MCF 10A (cell line): ENCODE measurements around the gene MRFAP1L1. TPM values are rescaled to one million over a fixed set of nuclear protein-coding genes. Genes with fewer than 3 reads are reported as not detected.

ENCODE experiments used
- BruUV-seq: library from RNA; stranded (reverse); fragments of 400-500 nt; replicated peaks from 2 replicates; lab custom pipeline; 2021; lab: Mats Ljungman, UMichigan
- CTCF ChIA-PET: fragments of 300-600 bp; sonication (Branson Sonifier 250); formaldehyde crosslinking; extraction: SDS; loops from one replicate; lab custom pipeline; 2021; ENCODE audit warnings: antibody characterized with exemption, inconsistent platforms; lab: Yijun Ruan, JAX
- POLR2A ChIA-PET: fragments of 300-600, 350-650 bp; sonication (Branson Sonifier 250); formaldehyde crosslinking; extraction: SDS; loops from one replicate; lab custom pipeline; 2020; ENCODE audit warnings: antibody characterized with exemption, inconsistent platforms; lab: Yijun Ruan, JAX
- DNase-seq: peaks from one replicate; pipeline ENCODE4 v3.0.0-alpha.2; 2018; ENCODE audit not compliant: unreplicated experiment
- H3K27ac Mint-ChIP-seq: one replicate; pipeline ENCODE4 v1.8.0; 2022; ENCODE audit warnings: mild to moderate bottlenecking, low read depth, mixed read lengths; ENCODE audit not compliant: unreplicated experiment
- H3K27me3 Mint-ChIP-seq: one replicate; pipeline ENCODE4 v1.8.0; 2022; ENCODE audit warnings: mixed read lengths; ENCODE audit not compliant: insufficient read depth, unreplicated experiment
- H3K36me3 Mint-ChIP-seq: one replicate; pipeline ENCODE4 v1.8.0; 2022; ENCODE audit warnings: mild to moderate bottlenecking, moderate library complexity, mixed read lengths; ENCODE audit not compliant: insufficient read depth, unreplicated experiment
- H3K4me1 Mint-ChIP-seq: one replicate; pipeline ENCODE4 v1.8.0; 2022; ENCODE audit warnings: mixed read lengths; ENCODE audit not compliant: insufficient read depth, unreplicated experiment
- H3K4me3 Mint-ChIP-seq: one replicate; pipeline ENCODE4 v1.8.0; 2022; ENCODE audit warnings: mild to moderate bottlenecking, moderate library complexity, mixed read lengths; ENCODE audit not compliant: unreplicated experiment
- H3K9me3 Mint-ChIP-seq: one replicate; pipeline ENCODE4 v1.8.0; 2022; ENCODE audit warnings: mixed read lengths; ENCODE audit not compliant: unreplicated experiment
- CTCF ChIP-seq: fragments of 200-600 bp; IDR thresholded peaks from one replicate; pipeline ENCODE4 v1.8.0; 2022; ENCODE audit warnings: antibody characterized with exemption, mild to moderate bottlenecking; ENCODE audit not compliant: unreplicated experiment
- intact Hi-C: fragments of 100-400 bp; cut with micrococcal nuclease; formaldehyde crosslinking; loops from 2 replicates; pipeline ENCODE4 v1.14.1; 2022
- total RNA-seq: library from RNA; stranded (reverse); gene quantifications from 2 replicates; pipeline ENCODE4 v1.2.3, GENCODE V29; 2022

Gene MRFAP1L1
- total RNA-seq, 1 experiment from 2014 or later = 42.5 TPM

GRCh38 chr4:6693231-6694176 is 16.2 kb downstream of the MRFAP1L1 start, which contains the start of gene S100P:
Gene S100P (plus strand): TSS chr4:6693878. CDS start chr4:6693933, 55 bp downstream.
- CTCF ChIA-PET = interaction anchor here (0.8 to 1.5 kb wide), 3 partner anchors 19 to 377 kb away, joined by 4 to 7 read pairs (median 5); a partner anchor contains a TSS
- no peaks in the 10 kb centered on the region for H3K9me3 Mint-ChIP-seq
- POLR2A ChIA-PET = interaction anchor here (0.6 to 5.9 kb wide), 5 partner anchors 15 to 1465 kb away, joined by 3 to 79 read pairs (median 23); partner anchors contain the start of genes ABLIM2, MRFAP1 and MRFAP1L1
- TF ChIP-seq CTCF = no peak
- H3K4me1 Mint-ChIP-seq = peaks cover 46% of the 10 kb centered on the region
- H3K36me3 Mint-ChIP-seq = peaks cover 6% of the 10 kb centered on the region
- peak within 1 kb of the TSS; percentile 35 for H3K4me3 Mint-ChIP-seq
- H3K27ac Mint-ChIP-seq = peak within 1 kb of the TSS; percentile 61
- intact Hi-C loops = loop anchor here (2.0 kb wide), 1 partner anchor 19 kb away; a partner anchor contains a TSS
- BruUV-seq = TSS peak; percentile 71
- no peaks in the 10 kb centered on the region for H3K27me3 Mint-ChIP-seq
- DNase-seq = peak; percentile 44

- Mint-ChIP-seq H3K4me3 (no peak overlapping the region), H3K27me3 (no peaks in the 10 kb centered on the region), H3K9me3 (no peaks in the 10 kb centered on the region), H3K27ac (peak overlapping the region; percentile 60), H3K4me1 (peaks cover 40% of the 10 kb centered on the region), H3K36me3 (no peaks in the 10 kb centered on the region)
- ChIA-PET POLR2A (interaction anchor here (5.9 kb wide), 1 partner anchor 18 kb away, joined by 79 read pairs; a partner anchor contains a TSS), CTCF (interaction anchor here (0.8 to 1.5 kb wide), 2 partner anchors 18 to 378 kb away, joined by 4 to 7 read pairs; a partner anchor contains a TSS)
- intact Hi-C loops = no loop called here
- DNase-seq = peak; percentile 13
- no TSS peak for BruUV-seq
- TF ChIP-seq CTCF = no peak
Measured at GRCh38 chr4:6692806-6693205, 16.9 kb downstream of the MRFAP1L1 start.

DNA sequence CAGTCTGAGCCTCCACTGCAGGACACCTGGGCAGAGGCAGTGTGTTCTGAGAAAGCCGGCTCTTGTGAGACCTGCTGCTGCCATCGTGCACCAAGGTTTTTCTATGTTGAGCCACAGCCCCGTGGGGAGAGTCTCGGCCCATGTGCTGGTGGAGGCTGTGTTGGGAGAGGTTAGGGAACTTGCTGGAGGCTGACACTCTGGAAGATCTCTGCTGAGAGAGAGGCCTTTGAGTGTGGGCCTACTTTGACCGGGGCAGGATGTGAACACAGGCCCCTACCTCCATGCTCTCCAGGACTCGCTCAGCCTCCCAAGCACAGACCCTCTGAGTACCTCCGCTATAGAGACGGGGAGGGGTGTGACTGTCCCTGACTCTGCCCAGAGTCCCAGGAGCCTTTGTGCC is 17.3 kb downstream of the MRFAP1L1 start:
- no peak for DNase-seq
- Mint-ChIP-seq H3K4me1 (peaks cover 40% of the 10 kb centered on the region), H3K27ac (peak overlapping the region; percentile 60), H3K4me3 (no peak overlapping the region), H3K27me3 (no peaks in the 10 kb centered on the region), H3K9me3 (no peaks in the 10 kb centered on the region), H3K36me3 (no peaks in the 10 kb centered on the region)
- no TSS peak for BruUV-seq
- intact Hi-C loops = no loop called here
- CTCF ChIA-PET = interaction anchor here (1.5 kb wide), 1 partner anchor 18 kb away, joined by 7 read pairs; a partner anchor contains a TSS
- no peak for TF ChIP-seq CTCF
- POLR2A ChIA-PET = interaction anchor here (5.9 kb wide), 1 partner anchor 18 kb away, joined by 79 read pairs; a partner anchor contains a TSS

DNA sequence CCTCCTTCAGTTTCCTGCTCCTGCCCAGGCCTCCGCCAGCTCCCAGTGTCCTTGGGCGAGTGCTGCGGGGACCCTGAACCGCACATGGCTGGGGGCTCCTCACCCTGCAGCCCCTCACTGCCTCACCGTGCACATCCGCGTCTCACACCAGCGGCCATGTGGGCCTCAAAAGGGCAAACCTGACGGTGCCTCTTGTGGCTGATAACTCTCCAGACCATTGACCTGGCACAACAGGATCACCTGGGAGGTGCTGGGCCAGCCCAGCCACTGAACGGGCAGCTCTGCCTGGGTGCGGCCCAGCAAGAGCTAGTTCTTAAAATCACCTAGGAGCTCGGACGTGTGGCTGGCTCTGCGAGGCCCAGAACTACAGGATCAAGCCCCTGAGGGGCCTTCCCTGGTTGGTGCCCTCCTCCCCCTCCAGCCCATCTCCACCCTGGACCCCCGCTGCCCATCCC is 20.1 kb downstream of the MRFAP1L1 start:
- H3K4me1 Mint-ChIP-seq = peaks cover 25% of the 10 kb centered on the region
- ChIA-PET CTCF (interaction anchor here (0.5 to 2.0 kb wide), 6 partner anchors 14 to 81 kb away, joined by 3 to 17 read pairs (median 4); no protein-coding TSS in a partner anchor), POLR2A (interaction anchor here (1.3 to 2.4 kb wide), 3 partner anchors 11 to 20 kb away, joined by 5 to 22 read pairs (median 7); partner anchors contain the start of gene MRFAP1L1)
- intact Hi-C loops = no loop called here
- no peak for TF ChIP-seq CTCF
- H3K27me3 Mint-ChIP-seq = no peaks in the 10 kb centered on the region
- no peaks in the 10 kb centered on the region for H3K36me3 Mint-ChIP-seq
- DNase-seq = no peak
- peak overlapping the region; percentile 85 for H3K27ac Mint-ChIP-seq
- no TSS peak for BruUV-seq
- no peaks in the 10 kb centered on the region for H3K9me3 Mint-ChIP-seq
- H3K4me3 Mint-ChIP-seq = no peak overlapping the region
